ENCODE results near the gene IRF7.
"Not testable (repeated sequence)": the region's sequence is repeated elsewhere in the genome, so short reads cannot be mapped to it uniquely, and the experiment has no call there.

The IRF7 gene

GRCh38 chr11:579830-580601 lies 35.7 kb downstream of the IRF7 start:
- FAIRE-seq = no peak

- no peak for FAIRE-seq
Measured at GRCh38 chr11:578276-579035, 37.3 kb downstream of the IRF7 start.

- FAIRE-seq = no peak
Measured at GRCh38 chr11:577611-577894, 38.2 kb downstream of the IRF7 start.

GRCh38 chr11:576811-577610 lies 38.7 kb downstream of the IRF7 start:
- no peak for FAIRE-seq

- FAIRE-seq = no peak
Measured at GRCh38 chr11:575996-576768, 39.6 kb downstream of the IRF7 start, which contains the start of gene PHRF1. PHRF1 (plus strand) TSS chr11:576470; CDS start chr11:581513, 5,043 bp downstream.

GRCh38 chr11:575313-575995 lies 40.3 kb downstream of the IRF7 start:
- no peak for FAIRE-seq

- no peak for FAIRE-seq
Measured at GRCh38 chr11:574632-575312, 41.0 kb downstream of the IRF7 start.

- FAIRE-seq = not testable (repeated sequence)
Measured at GRCh38 chr11:574031-574570, 41.6 kb downstream of the IRF7 start.

- FAIRE-seq = no peak
Measured at GRCh38 chr11:573146-573759, 42.5 kb downstream of the IRF7 start.

- no peak for FAIRE-seq
Measured at GRCh38 chr11:571802-572185, 44.0 kb downstream of the IRF7 start.

GRCh38 chr11:569158-569885 lies 46.4 kb downstream of the IRF7 start:
- FAIRE-seq = no peak

- no peak for FAIRE-seq
Measured at GRCh38 chr11:568306-569157, 47.2 kb downstream of the IRF7 start.

- FAIRE-seq = no peak
Measured at GRCh38 chr11:567629-568292, 48.0 kb downstream of the IRF7 start.

GRCh38 chr11:567011-567628 lies 48.6 kb downstream of the IRF7 start:
- no peak for FAIRE-seq

GRCh38 chr11:565921-566509 lies 49.7 kb downstream of the IRF7 start:
- FAIRE-seq = no peak

GRCh38 chr11:563812-564578 lies 51.8 kb downstream of the IRF7 start:
- no peak for FAIRE-seq

All from G401.6 (cell line).